Lower lobe of right lung (tissue), 2 donors: ENCODE measurements around the gene BYSL. TPM values are rescaled to one million over a fixed set of nuclear protein-coding genes. Genes with fewer than 3 reads are reported as not detected.
"Not testable (repeated sequence)": the region's sequence is repeated elsewhere in the genome, so short reads cannot be mapped to it uniquely, and the experiment has no call there.

ENCODE experiments used
- ATAC-seq, 2 donors: fragments of 200-7000 bp; cut with Tn5 transposase; one replicate each; pipeline ENCODE4 v1.9.1; 2020 to 2022; ENCODE audit warnings: mild to moderate bottlenecking in 2 of 2, moderate library complexity in 2 of 2
- DNase-seq: peaks from one replicate; pipeline ENCODE4 v3.0.0-alpha.2; 2020
- H3K27ac ChIP-seq: fragments of 200-600 bp; one replicate; pipeline ENCODE4 v1.8.0; 2022
- H3K27me3 ChIP-seq: fragments of 200-600 bp; one replicate; pipeline ENCODE4 v1.8.0; 2022; ENCODE audit warnings: low read depth
- H3K36me3 ChIP-seq: fragments of 200-600 bp; one replicate; pipeline ENCODE4 v1.8.0; 2022; ENCODE audit warnings: mild to moderate bottlenecking
- H3K4me1 ChIP-seq: fragments of 200-600 bp; one replicate; pipeline ENCODE4 v1.8.0; 2022
- H3K4me3 ChIP-seq: fragments of 200-600 bp; one replicate; pipeline ENCODE4 v1.8.0; 2022; ENCODE audit warnings: mild to moderate bottlenecking
- H3K9me3 ChIP-seq: fragments of 200-600 bp; one replicate; pipeline ENCODE4 v1.8.0; 2022
- CTCF ChIP-seq: fragments of 200-600 bp; IDR thresholded peaks from one replicate; pipeline ENCODE4 v1.8.0; 2022; ENCODE audit warnings: antibody characterized with exemption, mild to moderate bottlenecking
- intact Hi-C: fragments of 100-400 bp; cut with DNase I; formaldehyde crosslinking; loops from one replicate; pipeline ENCODE4 v1.11.0; 2022
- total RNA-seq: library from RNA; stranded (reverse); fragmentation: NEBNext Ultra II Directional; extraction: Animal tissue kit (Norgen Biotek cat#: 25700); gene quantifications from one replicate; pipeline ENCODE4 v1.2.1, GENCODE V29; 2021
- donor health status: DM: no; HTN: yes; CAD: no; lungs with severe emphysema.

BYSL gene
- total RNA-seq, 1 donor from 2014 or later = 8.9 TPM

DNA sequence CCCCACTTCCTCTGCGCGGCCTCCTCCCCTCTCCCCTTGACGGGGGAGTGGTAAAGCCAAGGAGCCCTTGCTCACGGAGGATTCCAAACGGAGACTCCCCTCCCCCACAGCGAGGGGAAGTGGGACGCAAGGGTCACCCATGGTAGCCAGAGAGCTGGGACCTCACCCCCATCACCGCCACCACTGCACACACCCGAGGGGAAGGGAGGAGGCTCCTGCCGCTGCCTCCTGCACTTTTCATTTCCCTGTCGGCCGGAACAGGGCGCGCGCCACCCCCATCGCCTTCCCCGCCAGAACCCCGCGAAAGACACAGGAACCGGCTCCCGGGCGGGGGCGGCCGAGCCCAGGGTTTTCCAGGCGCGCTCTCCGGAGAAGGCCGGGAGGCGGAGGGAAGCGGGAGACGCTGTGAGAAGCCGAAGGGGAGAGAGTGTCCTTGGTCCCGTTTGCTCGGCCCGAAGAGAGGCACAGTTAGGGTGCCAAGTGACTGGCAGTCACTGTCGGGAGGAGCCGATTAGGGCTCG, 19.5 kb downstream of the BYSL start:
- Histone ChIP-seq H3K27ac (peak overlapping the region; percentile 84), H3K27me3 (no peaks in the 10 kb centered on the region), H3K4me3 (peak overlapping the region; percentile 77), H3K36me3 (peaks cover 12% of the 10 kb centered on the region), H3K4me1 (peaks cover 64% of the 10 kb centered on the region), H3K9me3 (no peaks in the 10 kb centered on the region)
- intact Hi-C loops = no loop called here
- TF ChIP-seq CTCF = no peak
- peak; percentile 70 for DNase-seq
- ATAC-seq = peak; percentile 23 to 42

- TF ChIP-seq CTCF = no peak
- intact Hi-C loops = no loop called here
- ATAC-seq = peak; percentile 94
- DNase-seq = peak; percentile 97
- Histone ChIP-seq H3K27ac (peak within 1 kb of the TSS; percentile 84), H3K4me3 (peak within 1 kb of the TSS; percentile 77), H3K9me3 (no peaks in the 10 kb centered on the region), H3K4me1 (peaks cover 59% of the 10 kb centered on the region), H3K36me3 (peaks cover 8% of the 10 kb centered on the region), H3K27me3 (no peaks in the 10 kb centered on the region)
These were observed 20.2 kb downstream of the BYSL start, which contains the start of gene CCND3 for GRCh38 chr6:41941280-41942066. Gene CCND3, minus strand, starts transcription at chr6:41941808. Its CDS starts 159 bp downstream, at chr6:41941649.

GRCh38 chr6:41942067-41942851, 21.0 kb downstream of the BYSL start:
- no peak for TF ChIP-seq CTCF
- H3K27ac ChIP-seq = peak overlapping the region; percentile 84
- intact Hi-C loops = no loop called here
- no peaks in the 10 kb centered on the region for H3K27me3 ChIP-seq
- peaks cover 51% of the 10 kb centered on the region for H3K4me1 ChIP-seq
- H3K36me3 ChIP-seq = no peaks in the 10 kb centered on the region
- no peaks in the 10 kb centered on the region for H3K9me3 ChIP-seq
- no peak for DNase-seq
- peak overlapping the region; percentile 77 for H3K4me3 ChIP-seq
- ATAC-seq = peak; percentile 1 to 5

- H3K27ac ChIP-seq, H3K9me3 ChIP-seq, ATAC-seq, H3K4me3 ChIP-seq, H3K36me3 ChIP-seq, intact Hi-C loops, DNase-seq, H3K27me3 ChIP-seq: not testable (repeated sequence)
- H3K4me1 ChIP-seq = peaks cover 45% of the 10 kb centered on the region
These were observed 21.6 kb downstream of the BYSL start for GRCh38 chr6:41942882-41943281.

- H3K27ac ChIP-seq = no peak overlapping the region
- no peaks in the 10 kb centered on the region for H3K27me3 ChIP-seq
- DNase-seq (no peak), ATAC-seq (no peak)
- H3K4me1 ChIP-seq = peaks cover 43% of the 10 kb centered on the region
- H3K4me3 ChIP-seq = no peak overlapping the region
- H3K36me3 ChIP-seq = no peaks in the 10 kb centered on the region
- intact Hi-C loops = no loop called here
- no peak for TF ChIP-seq CTCF
- no peaks in the 10 kb centered on the region for H3K9me3 ChIP-seq
These were observed 22.2 kb downstream of the BYSL start for GRCh38 chr6:41943456-41943855.
